ENCODE results near the gene PLAC1. TPM values are rescaled to one million over a fixed set of nuclear protein-coding genes. Genes with fewer than 3 reads are reported as not detected.

Gene PLAC1
- total and polyA plus RNA-seq, 2 of the 4 experiments (the other 2 are of a cell fraction), result 0.36 to 0.74 TPM

DNA sequence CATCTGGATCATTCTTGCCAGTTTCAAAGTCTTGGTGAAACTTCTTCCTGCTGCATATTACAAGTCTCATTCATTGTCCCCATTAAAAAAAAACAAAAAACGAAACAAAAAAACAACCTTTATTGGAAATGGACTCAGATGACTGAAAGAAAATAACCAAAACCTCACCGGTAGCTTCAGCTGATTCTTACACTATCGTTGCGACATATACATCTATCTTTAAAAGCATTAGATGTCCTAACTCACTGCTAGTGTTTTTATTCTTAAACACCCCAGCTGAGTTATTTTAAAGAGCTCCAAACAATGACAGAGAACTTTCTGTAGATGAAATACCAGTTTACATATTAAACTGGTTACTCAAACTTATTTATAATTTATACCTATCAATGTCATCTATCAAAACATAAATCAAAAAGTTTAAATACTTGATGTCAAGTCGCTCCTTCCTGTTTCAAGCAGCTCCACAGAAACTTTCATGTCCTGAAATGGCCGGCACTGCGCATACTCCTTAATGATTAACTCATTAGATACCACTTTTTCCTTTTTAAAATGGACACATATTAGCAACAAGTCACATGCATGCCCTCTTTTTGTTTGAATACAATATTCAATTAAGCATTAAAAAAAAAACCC lies 111.1 kb downstream of the PLAC1 start:
- H2AFZ ChIP-seq (replicated peaks; ENCODE audit: low read length, poor library complexity), result no peak overlapping the region
- ChIA-PET CTCF (no interaction called here), POLR2A (ENCODE audit: unreplicated experiment) (interaction anchor here (0.6 to 1.0 kb wide), 3 partner anchors 76 to 168 kb away, joined by 3 to 4 read pairs (median 3); no protein-coding TSS in a partner anchor)
- peaks cover 22% of the 10 kb centered on the region for H3K36me3 ChIP-seq (ENCODE audit: control insufficient read depth, insufficient read depth, low read length)
- no peak overlapping the region for H3K4ac ChIP-seq (ENCODE audit: low read depth, low read length)
- H2AK5ac ChIP-seq (ENCODE audit: low read depth, low read length), result no peak overlapping the region
- no peak overlapping the region for H2BK15ac ChIP-seq (ENCODE audit: low read depth, low read length)
- no peak overlapping the region; the same call in 1 of the 2 replicates for H4K5ac ChIP-seq (ENCODE audit: low read depth, low read length)
- H3K27me3 ChIP-seq (ENCODE audit: control insufficient read depth, insufficient read depth, low read length), result no peaks in the 10 kb centered on the region
- peaks cover 7% of the 10 kb centered on the region for H3K4me1 ChIP-seq (ENCODE audit: control insufficient read depth, insufficient read depth, low read length)
- no peak overlapping the region for H3K14ac ChIP-seq (replicated peaks; ENCODE audit: low read depth, low read length)
- H3K9ac ChIP-seq (ENCODE audit: low read depth, low read length), result peak overlapping the region; percentile 99
- peak overlapping the region; percentile 50; the same call in 1 of the 2 replicates for H3K56ac ChIP-seq (ENCODE audit: extremely low read depth, insufficient read depth, low read length)
- no TSS peak for BruUV-seq (replicated peaks)
- in situ Hi-C loops (cut with MboI; ENCODE audit: low sequenced_read_pairs), result no loop called here
- H3K23ac ChIP-seq (ENCODE audit: low read depth, low read length), result peak overlapping the region; percentile 8; the same call in 1 of the 2 replicates
- no peak overlapping the region for H3K27ac ChIP-seq (ENCODE audit: insufficient read depth, low read length)
- H2BK20ac ChIP-seq (ENCODE audit: low read depth, low read length), result no peak overlapping the region
- peak overlapping the region; percentile 73 for H3K4me2 ChIP-seq (ENCODE audit: low read depth, low read length)
- dilution Hi-C loops (cut with HindIII; ENCODE audit: low sequenced_read_pairs, unreplicated experiment), result no loop called here
- DNase-seq (peak; percentile 43), ATAC-seq (ENCODE audit: low read depth) (no peak)
- H4K91ac ChIP-seq (ENCODE audit: insufficient read depth, low read depth, low read length), result no peak overlapping the region
- no peak overlapping the region for H2BK5ac ChIP-seq (ENCODE audit: low read depth, low read length, poor library complexity, severe bottlenecking)
- intact Hi-C loops (cut with micrococcal nuclease), result no loop called here
- 0 out of 2 replicates have a peak, but pooled peaks cover 2% of the 10 kb centered on the region for H3K9me1 ChIP-seq (ENCODE audit: insufficient read depth, low read length)
- peak overlapping the region; percentile 58 for H3K18ac ChIP-seq (ENCODE audit: low read depth, low read length)
- H4K8ac ChIP-seq (ENCODE audit: low read depth in 2 of 2, low read length in 2 of 2), result no peak overlapping the region
- WGBS, 2 experiments (ENCODE audit: extremely low coverage in 2 of 2, insufficient read length in 1 of 2), result 44% methylated on average over 4 of the region's 7 CpGs; no CpG with 5 or more reads in 1 of the 2 experiments
- H2AK9ac ChIP-seq (replicated peaks; ENCODE audit: low read depth, low read length, poor library complexity), result no peak overlapping the region
- peak overlapping the region; percentile 94 for H3K4me3 ChIP-seq (ENCODE audit: insufficient read depth, low read depth, low read length)
- no peaks in the 10 kb centered on the region for H3K9me3 ChIP-seq (ENCODE audit: control insufficient read depth, insufficient read depth, low read length)
- no peak overlapping the region for H2BK120ac ChIP-seq (ENCODE audit: low read depth, low read length)
- H3K79me1 ChIP-seq (ENCODE audit: low read depth in 1 of 2, low read length in 2 of 2), result peaks cover 0 to 15% of the 10 kb centered on the region in 2 experiments; a peak in 2 of 4 replicates
- peaks cover 12% of the 10 kb centered on the region; the same call in 1 of the 2 replicates for H4K20me1 ChIP-seq (ENCODE audit: insufficient read depth, low read length)
- TF ChIP-seq MXI1 (IDR thresholded peaks at IDR 0.05; ENCODE audit: borderline replicate concordance, low read depth, low read length) (no peak), CEBPB (IDR thresholded peaks at IDR 0.05; ENCODE audit: low read depth, low read length) (peak; percentile 75)
- TF ChIP-seq, protein P1, sequence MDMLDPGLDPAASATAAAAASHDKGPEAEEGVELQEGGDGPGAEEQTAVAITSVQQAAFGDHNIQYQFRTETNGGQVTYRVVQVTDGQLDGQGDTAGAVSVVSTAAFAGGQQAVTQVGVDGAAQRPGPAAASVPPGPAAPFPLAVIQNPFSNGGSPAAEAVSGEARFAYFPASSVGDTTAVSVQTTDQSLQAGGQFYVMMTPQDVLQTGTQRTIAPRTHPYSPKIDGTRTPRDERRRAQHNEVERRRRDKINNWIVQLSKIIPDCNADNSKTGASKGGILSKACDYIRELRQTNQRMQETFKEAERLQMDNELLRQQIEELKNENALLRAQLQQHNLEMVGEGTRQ (IDR thresholded peaks at IDR 0.05; ENCODE audit: low read depth, low read length), result no peak

All from IMR-90 (cell line).